PC-9 (cell line): ENCODE data around the gene DOCK7. TPM values are rescaled to one million over a fixed set of nuclear protein-coding genes. Genes with fewer than 3 reads are reported as not detected.

Source experiments
- BruUV-seq: library from RNA; stranded (reverse); fragments of 400-500 nt; replicated peaks from 2 replicates; lab custom pipeline; 2021; lab: Mats Ljungman, UMichigan
- CTCF ChIA-PET: fragments of 300-600 bp; sonication (Branson Sonifier 250); formaldehyde crosslinking; loops from one replicate; lab custom pipeline; 2022; ENCODE audit warnings: antibody characterized with exemption; lab: Charles Lee
- POLR2A ChIA-PET: fragments of 300-600 bp; sonication (Branson Sonifier 250); formaldehyde crosslinking; loops from one replicate; lab custom pipeline; 2022; ENCODE audit warnings: antibody characterized with exemption; ENCODE audit not compliant: unreplicated experiment; lab: Charles Lee
- DNase-seq, 2 experiments: peaks; one replicate each; pipeline versions ENCODE4 v3.0.0 to v3.0.0-alpha.2; 2015 to 2022; ENCODE audit warnings: mixed read lengths in 1 of 2
- H2AFZ ChIP-seq: fragments of 200-600 bp; sonication (generic); 2 replicates; pipeline ENCODE4 v1.8.1; 2017; ENCODE audit warnings: antibody characterized with exemption
- H3F3A ChIP-seq: fragments of 200-600 bp; sonication (generic); 2 replicates; pipeline ENCODE4 v1.8.1; 2017; ENCODE audit warnings: antibody characterized with exemption, mild to moderate bottlenecking, low read depth; ENCODE audit not compliant: insufficient read depth
- H3K27ac ChIP-seq: fragments of 200-600 bp; sonication (generic); 2 replicates; pipeline ENCODE4 v1.6.1; 2016; ENCODE audit warnings: mixed run types
- H3K27me3 ChIP-seq: fragments of 200-600 bp; sonication (generic); 2 replicates; pipeline ENCODE4 v1.6.1; 2016; ENCODE audit warnings: low read depth, mixed run types; ENCODE audit not compliant: insufficient read depth
- H3K36me3 ChIP-seq: fragments of 200-600 bp; sonication (generic); 2 replicates; pipeline ENCODE4 v1.6.1; 2016; ENCODE audit warnings: low read depth, mixed run types
- H3K4me1 ChIP-seq: fragments of 200-600 bp; sonication (generic); replicated peaks from 2 replicates; pipeline ENCODE4 v1.6.1; 2016; ENCODE audit warnings: mixed run types; ENCODE audit not compliant: insufficient read depth
- H3K4me2 ChIP-seq: fragments of 200-600 bp; sonication (generic); 2 replicates; pipeline ENCODE4 v1.6.1; 2017; ENCODE audit warnings: mixed run types
- H3K4me3 ChIP-seq: fragments of 200-600 bp; sonication (generic); 2 replicates; pipeline ENCODE4 v1.6.1; 2016; ENCODE audit warnings: mixed run types
- H3K79me2 ChIP-seq: fragments of 200-600 bp; sonication (generic); 2 replicates; pipeline ENCODE4 v1.6.1; 2017; ENCODE audit warnings: low read depth, mixed run types
- H3K9me2 ChIP-seq: fragments of 200-600 bp; sonication (generic); 2 replicates; pipeline ENCODE4 v1.8.1; 2017; ENCODE audit warnings: mild to moderate bottlenecking; ENCODE audit not compliant: insufficient read depth
- H3K9me3 ChIP-seq: fragments of 200-600 bp; sonication (generic); 2 replicates; pipeline ENCODE4 v1.8.1; 2016; ENCODE audit warnings: low read depth; ENCODE audit not compliant: insufficient read depth
- H4K20me1 ChIP-seq: fragments of 200-600 bp; sonication (generic); 2 replicates; pipeline ENCODE4 v1.8.1; 2017; ENCODE audit not compliant: insufficient read depth
- EZH2 ChIP-seq: fragments of 200-600 bp; sonication (generic); IDR thresholded peaks from 2 replicates; pipeline ENCODE4 v1.8.0; 2017; ENCODE audit warnings: antibody characterized with exemption, low read depth
- intact Hi-C: fragments of 100-400 bp; cut with micrococcal nuclease; formaldehyde crosslinking; loops from one replicate; pipeline ENCODE4 v1.10.0; 2022; ENCODE audit not compliant: unreplicated experiment
- total RNA-seq: library from RNA; stranded (reverse); gene quantifications from 2 replicates; pipeline ENCODE4 v1.2.3, GENCODE V29; 2021
- TF ChIP-seq, protein P1 (sequence below): fragments of 200-600 bp; sonication (generic); conservative IDR thresholded peaks from 2 replicates; pipeline ENCODE4 v1.6.1; 2017; ENCODE audit warnings: mixed run types, antibody characterized with exemption, mild to moderate bottlenecking, moderate library complexity

DOCK7 gene
- total RNA-seq, 1 experiment from 2014 or later, result 34.0 TPM

- no peak overlapping the region for H3K27ac ChIP-seq
- H4K20me1 ChIP-seq, result no peaks in the 10 kb centered on the region
- no peak overlapping the region for H2AFZ ChIP-seq
- H3K9me3 ChIP-seq, result no peaks in the 10 kb centered on the region
- H3K79me2 ChIP-seq, result no peaks in the 10 kb centered on the region
- no peaks in the 10 kb centered on the region for H3K9me2 ChIP-seq
- ChIA-PET POLR2A (no interaction called here), CTCF (no interaction called here)
- TF ChIP-seq EZH2, result no peak
- TF ChIP-seq, protein P1, sequence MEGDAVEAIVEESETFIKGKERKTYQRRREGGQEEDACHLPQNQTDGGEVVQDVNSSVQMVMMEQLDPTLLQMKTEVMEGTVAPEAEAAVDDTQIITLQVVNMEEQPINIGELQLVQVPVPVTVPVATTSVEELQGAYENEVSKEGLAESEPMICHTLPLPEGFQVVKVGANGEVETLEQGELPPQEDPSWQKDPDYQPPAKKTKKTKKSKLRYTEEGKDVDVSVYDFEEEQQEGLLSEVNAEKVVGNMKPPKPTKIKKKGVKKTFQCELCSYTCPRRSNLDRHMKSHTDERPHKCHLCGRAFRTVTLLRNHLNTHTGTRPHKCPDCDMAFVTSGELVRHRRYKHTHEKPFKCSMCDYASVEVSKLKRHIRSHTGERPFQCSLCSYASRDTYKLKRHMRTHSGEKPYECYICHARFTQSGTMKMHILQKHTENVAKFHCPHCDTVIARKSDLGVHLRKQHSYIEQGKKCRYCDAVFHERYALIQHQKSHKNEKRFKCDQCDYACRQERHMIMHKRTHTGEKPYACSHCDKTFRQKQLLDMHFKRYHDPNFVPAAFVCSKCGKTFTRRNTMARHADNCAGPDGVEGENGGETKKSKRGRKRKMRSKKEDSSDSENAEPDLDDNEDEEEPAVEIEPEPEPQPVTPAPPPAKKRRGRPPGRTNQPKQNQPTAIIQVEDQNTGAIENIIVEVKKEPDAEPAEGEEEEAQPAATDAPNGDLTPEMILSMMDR, result no peak
- no peaks in the 10 kb centered on the region for H3K36me3 ChIP-seq
- no peak overlapping the region for H3K4me2 ChIP-seq
- no TSS peak for BruUV-seq
- H3K4me3 ChIP-seq, result no peak overlapping the region
- intact Hi-C loops, result no loop called here
- no peaks in the 10 kb centered on the region for H3K27me3 ChIP-seq
- no peak for DNase-seq
- no peaks in the 10 kb centered on the region for H3K4me1 ChIP-seq
- no peaks in the 10 kb centered on the region for H3F3A ChIP-seq
Measured at GRCh38 chr1:62561306-62561705, 126.9 kb downstream of the DOCK7 start.

DNA sequence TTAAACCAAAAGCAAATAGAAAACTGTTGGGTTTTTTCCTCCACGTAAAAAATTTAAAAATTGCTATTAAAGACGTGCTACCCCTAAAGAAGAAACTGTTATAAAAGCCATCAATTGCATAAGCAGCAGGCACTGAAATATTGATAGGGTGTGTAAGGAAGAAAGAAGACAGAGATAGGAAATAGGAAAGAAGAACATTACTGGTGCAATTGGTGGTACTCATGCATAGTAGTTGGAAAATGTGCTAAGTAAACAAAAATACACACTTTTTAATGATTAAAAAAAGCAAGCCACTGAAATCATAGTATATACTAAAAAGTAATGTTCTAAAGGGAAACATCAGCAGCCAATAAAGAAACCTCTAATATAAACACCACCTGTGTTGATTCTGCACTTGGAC lies 143.6 kb downstream of the DOCK7 start:
- TF ChIP-seq, protein P1, result no peak
- TF ChIP-seq EZH2, result no peak
- H3F3A ChIP-seq, result no peaks in the 10 kb centered on the region
- CTCF ChIA-PET, result no interaction called here
- H3K36me3 ChIP-seq, result 0 out of 2 replicates have a peak, but pooled peaks cover 4% of the 10 kb centered on the region
- no peak overlapping the region for H3K4me2 ChIP-seq
- intact Hi-C loops, result no loop called here
- POLR2A ChIA-PET, result no interaction called here
- no peaks in the 10 kb centered on the region for H3K27me3 ChIP-seq
- no TSS peak for BruUV-seq
- H3K4me3 ChIP-seq, result no peak overlapping the region
- H3K9me3 ChIP-seq, result no peaks in the 10 kb centered on the region
- H3K9me2 ChIP-seq, result no peaks in the 10 kb centered on the region; the same call in 1 of the 2 replicates
- DNase-seq, result no peak
- H3K4me1 ChIP-seq, result no peaks in the 10 kb centered on the region
- no peak overlapping the region for H2AFZ ChIP-seq
- no peaks in the 10 kb centered on the region for H3K79me2 ChIP-seq
- no peaks in the 10 kb centered on the region for H4K20me1 ChIP-seq
- no peak overlapping the region for H3K27ac ChIP-seq

DNA sequence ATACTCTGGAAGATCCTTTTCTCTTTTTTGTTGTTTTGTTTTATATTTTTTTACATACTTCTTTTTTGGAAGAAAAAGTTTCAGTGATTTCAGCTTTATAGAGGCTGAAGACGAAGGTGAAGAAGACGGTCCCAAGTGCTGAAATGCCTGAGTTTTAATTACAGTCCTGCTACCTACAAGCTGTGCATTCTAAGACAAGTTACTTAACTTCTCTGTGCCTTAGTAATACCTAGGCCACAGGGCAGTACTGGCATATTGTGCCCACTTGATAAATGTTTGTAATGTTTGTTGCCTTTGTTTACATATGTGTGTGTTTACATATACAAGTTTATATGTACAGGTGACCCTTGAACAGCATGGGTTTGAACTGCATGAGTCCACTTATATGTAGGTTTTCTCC lies 147.1 kb downstream of the DOCK7 start:
- DNase-seq, result no peak
- BruUV-seq, result no TSS peak
- Histone ChIP-seq H3K36me3 (peaks cover 15% of the 10 kb centered on the region; the same call in 1 of the 2 replicates), H3K9me3 (no peaks in the 10 kb centered on the region), H3K4me3 (no peak overlapping the region), H3K79me2 (no peaks in the 10 kb centered on the region), H3K4me2 (no peak overlapping the region), H3K4me1 (no peaks in the 10 kb centered on the region), H3K9me2 (no peaks in the 10 kb centered on the region; the same call in 1 of the 2 replicates), H3F3A (no peaks in the 10 kb centered on the region), H2AFZ (no peak overlapping the region), H3K27me3 (no peaks in the 10 kb centered on the region), H4K20me1 (no peaks in the 10 kb centered on the region), H3K27ac (no peak overlapping the region)
- intact Hi-C loops, result no loop called here
- CTCF ChIA-PET, result no interaction called here
- POLR2A ChIA-PET, result no interaction called here
- no peak for TF ChIP-seq EZH2
- TF ChIP-seq, protein P1, result no peak
